K562 (cell line): ENCODE measurements around the gene IL23R. TPM values are rescaled to one million over a fixed set of nuclear protein-coding genes. Genes with fewer than 3 reads are reported as not detected.

Source experiments
- ATAC-seq: fragments of 200-7000 bp; cut with Tn5 transposase; 3 replicates; pipeline ENCODE4 v1.9.1; 2020; ENCODE audit warnings: moderate library complexity
- BruUV-seq: library from RNA; stranded (reverse); fragments of 400-500 nt; replicated peaks from 2 replicates; lab custom pipeline; 2021; lab: Mats Ljungman, UMichigan
- CTCF ChIA-PET: fragments of 300-600 bp; formaldehyde crosslinking; extraction: SDS; loops from one replicate; lab custom pipeline; 2021; ENCODE audit warnings: low intra/inter-chr PET ratio; lab: Yijun Ruan, JAX
- POLR2A ChIA-PET: fragments of 300-600, 350-650 bp; sonication (Branson Sonifier 250); formaldehyde crosslinking; extraction: SDS; loops from one replicate; lab custom pipeline; 2021; ENCODE audit warnings: antibody characterized with exemption, inconsistent platforms; lab: Yijun Ruan, JAX
- DNase-seq, 4 experiments: peaks; one replicate each; pipeline versions ENCODE4 v3.0.0 to v3.0.0-alpha.2; 2011 to 2018; ENCODE audit warnings: low spot score in 3 of 4, mixed read lengths in 3 of 4; ENCODE audit errors: extremely low read depth in 1 of 4
- FAIRE-seq: peaks from 2 replicates; lab custom pipeline; 2011; peaks lifted over from hg19 to GRCh38; lab: Jason Lieb, UNC
- H2AFZ ChIP-seq: 2 replicates; pipeline ENCODE4 v1.6.0; 2011; ENCODE audit warnings: low read depth, low read length, control low read depth, inconsistent platforms
- H3K27ac ChIP-seq: fragments of 200-600 bp; 3 replicates; pipeline ENCODE4 v1.8.0; 2011; ENCODE audit warnings: low read depth, mild to moderate bottlenecking, control low read depth, inconsistent platforms, low read length, moderate library complexity, mixed read lengths; ENCODE audit errors: extremely low read depth
- H3K27me3 ChIP-seq, 2 experiments: fragments of 300-600 bp in 1 of 2; 2 replicates in 1 of 2; 3 replicates in 1 of 2; pipeline versions ENCODE4 v1.6.0 to v1.8.0; 2011; ENCODE audit warnings: inconsistent platforms in 2 of 2, low read length in 2 of 2, mild to moderate bottlenecking in 1 of 2, mixed read lengths in 1 of 2, moderate library complexity in 1 of 2; ENCODE audit not compliant: control insufficient read depth in 2 of 2, insufficient read depth in 2 of 2
- H3K36me3 ChIP-seq: fragments of 300-600 bp; 3 replicates; pipeline ENCODE4 v1.8.0; 2011; ENCODE audit warnings: mild to moderate bottlenecking, low read length, inconsistent platforms; ENCODE audit not compliant: control insufficient read depth, insufficient read depth
- H3K4me1 ChIP-seq, 2 experiments: fragments of 200-600 bp in 1 of 2; replicated peaks in 1 of 2; 2 replicates in 1 of 2; 3 replicates in 1 of 2; pipeline versions ENCODE4 v1.5.1 to v1.8.0; 2011; ENCODE audit warnings: inconsistent platforms in 2 of 2, low read length in 2 of 2, mild to moderate bottlenecking in 1 of 2, mixed read lengths in 1 of 2, moderate library complexity in 1 of 2; ENCODE audit not compliant: control insufficient read depth in 2 of 2, insufficient read depth in 2 of 2
- H3K4me2 ChIP-seq: 2 replicates; pipeline ENCODE4 v1.6.1; 2011; ENCODE audit warnings: low read length, control low read depth, inconsistent platforms, mixed read lengths; ENCODE audit not compliant: insufficient read depth
- H3K4me3 ChIP-seq: fragments of 200-600 bp; sonication (generic), shearing (Covaris generic); 2 replicates; pipeline ENCODE4 v1.5.1; 2016; ENCODE audit warnings: control low read depth, inconsistent platforms
- H3K79me2 ChIP-seq: fragments of 200-600 bp; 3 replicates; pipeline ENCODE4 v1.8.0; 2011; ENCODE audit warnings: low read length, inconsistent platforms; ENCODE audit not compliant: control insufficient read depth, insufficient read depth
- H3K9ac ChIP-seq, 2 experiments: 2 replicates each; pipeline versions ENCODE4 v1.6.0 to v1.6.1; 2011; ENCODE audit warnings: low read depth in 2 of 2, low read length in 2 of 2, control low read depth in 1 of 2, inconsistent platforms in 1 of 2, mild to moderate bottlenecking in 1 of 2, mixed read lengths in 1 of 2; ENCODE audit not compliant: insufficient read depth in 1 of 2
- H3K9me1 ChIP-seq: one replicate; pipeline ENCODE4 v1.6.0; 2011; ENCODE audit warnings: inconsistent platforms, mild to moderate bottlenecking, low read length, moderate library complexity; ENCODE audit not compliant: control insufficient read depth, insufficient read depth
- H3K9me3 ChIP-seq: replicated peaks from 2 replicates; pipeline ENCODE4 v1.5.1; 2011; ENCODE audit warnings: low read depth, low read length, inconsistent platforms; ENCODE audit not compliant: control insufficient read depth, insufficient read depth
- H4K20me1 ChIP-seq: replicated peaks from 2 replicates; pipeline ENCODE4 v1.6.1; 2011; ENCODE audit warnings: low read length, inconsistent platforms, mixed read lengths; ENCODE audit not compliant: control insufficient read depth, insufficient read depth
- CREBBP ChIP-seq: IDR thresholded peaks from one replicate; pipeline ENCODE4 v1.6.1; 2012; ENCODE audit warnings: low read depth, mild to moderate bottlenecking, control low read depth, inconsistent platforms, low read length
- E2F6 ChIP-seq, 2 experiments: IDR thresholded peaks; 2 replicates each; pipeline ENCODE4 v1.6.1; 2011; ENCODE audit warnings: borderline replicate concordance in 1 of 2, control low read depth in 1 of 2, low read depth in 1 of 2, low read length in 1 of 2, mild to moderate bottlenecking in 1 of 2, mixed read lengths in 1 of 2, moderate library complexity in 1 of 2; ENCODE audit not compliant: insufficient read depth in 1 of 2, insufficient read length in 1 of 2, poor library complexity in 1 of 2, severe bottlenecking in 1 of 2; ENCODE audit errors: extremely low read depth in 1 of 2
- E2F8 ChIP-seq: fragments of 450-650 bp; IDR thresholded peaks from 2 replicates; pipeline ENCODE4 v1.7.1; 2018; ENCODE audit warnings: mild to moderate bottlenecking, low read depth; ENCODE audit not compliant: partially characterized antibody
- MAFF ChIP-seq: IDR thresholded peaks from 2 replicates; pipeline ENCODE4 v1.6.1; 2012; ENCODE audit warnings: low read length, improper control_type of control experiment
- MTA2 ChIP-seq: fragments of 450-650 bp; IDR thresholded peaks from 2 replicates; pipeline ENCODE4 v1.6.1; 2016; ENCODE audit warnings: low read depth
- SMARCC2 ChIP-seq: fragments of 450-650 bp; IDR thresholded peaks from 2 replicates; pipeline ENCODE4 v1.6.1; 2017; ENCODE audit warnings: antibody characterized with exemption, moderate library complexity, mild to moderate bottlenecking, low read depth
- TCFL5 ChIP-seq: fragments of 250-450 bp; sonication (Bioruptor Pico); conservative IDR thresholded peaks from 2 replicates; pipeline ENCODE4 v1.6.1; 2021; ENCODE audit warnings: mild to moderate bottlenecking, moderate library complexity, matching md5 sums
- U2AF2 ChIP-seq: fragments of 200-400 bp; formaldehyde crosslinking; optimal IDR thresholded peaks from 2 replicates; pipeline ENCODE3; 2017; ENCODE audit warnings: low read depth, mild to moderate bottlenecking, low read length
- USF2 ChIP-seq: sonication (generic); formaldehyde crosslinking; IDR thresholded peaks from 2 replicates; pipeline ENCODE4 v1.5.0; 2020; ENCODE audit warnings: missing genetic modification reagents
- ZNF280B ChIP-seq: fragments of 250-450 bp; sonication (Bioruptor Pico); IDR thresholded peaks from 2 replicates; pipeline ENCODE4 v1.5.1; 2021; ENCODE audit warnings: mild to moderate bottlenecking
- ZNF324 ChIP-seq: fragments of 250-450 bp; sonication (Bioruptor Pico); IDR thresholded peaks from 2 replicates; pipeline ENCODE4 v1.4.0; 2020; ENCODE audit warnings: mild to moderate bottlenecking
- ZNF436 ChIP-seq: fragments of 250-450, 450-650 bp; sonication (Bioruptor Pico); formaldehyde crosslinking; IDR thresholded peaks from 2 replicates; pipeline ENCODE4 v1.7.0; 2020; ENCODE audit warnings: mild to moderate bottlenecking
- WGBS: fragments of 100-300 bp; shearing (Covaris generic); methylation state at CpG from one replicate; pipeline ENCODE4 v1.1.6; 2016; ENCODE audit warnings: low coverage, mixed read lengths; ENCODE audit not compliant: insufficient coverage; ENCODE audit errors: missing lambda C conversion rate; 5-methylcytosine and 5-hydroxymethylcytosine counted together
- in situ Hi-C: fragments of 300-500 bp; cut with MboI; formaldehyde crosslinking; loops from 4 replicates; pipeline ENCODE4 v1.15.0; 2018; ENCODE audit warnings: inconsistent platforms, mixed read lengths
- intact Hi-C: fragments of 100-400 bp; cut with micrococcal nuclease; formaldehyde crosslinking; loops from 2 replicates; pipeline ENCODE4 v1.14.2; 2022
- polyA plus RNA-seq, 8 experiments: library from polyadenylated mRNA; depleted of rRNA in 4 of 8; stranded (reverse) in 5 of 8; unstranded in 3 of 8; fragments of >200 nt; fragmentation: Nextera tagmentation in 2 of 8; fragmentation: Illumina TruSeq in 1 of 8; extraction: Ambion mirVana in 2 of 8; extraction: Trizol in 1 of 8; gene quantifications; 2 replicates each; pipeline versions ENCODE4 v1.2.1 to v1.2.3, GENCODE V29; 2011 to 2014; ENCODE audit warnings: inconsistent platforms in 1 of 8, missing spikeins in 1 of 8
- total RNA-seq, 7 experiments: library from RNA; depleted of rRNA in 6 of 7; stranded (reverse); fragments of >200 nt in 6 of 7; fragmentation: Illumina TruSeq in 2 of 7; extraction: Trizol in 2 of 7; gene quantifications; 2 replicates each; pipeline versions ENCODE4 v1.2.1 to v1.2.3, GENCODE V29; 2011 to 2021; ENCODE audit warnings: low replicate concordance in 1 of 7
- TF ChIP-seq, protein P1 (sequence below): IDR thresholded peaks from 3 replicates; pipeline ENCODE4 v1.6.1; 2011; ENCODE audit warnings: borderline replicate concordance, mild to moderate bottlenecking, moderate library complexity; ENCODE audit not compliant: insufficient read length; ENCODE audit errors: extremely low read depth

Gene IL23R
- total and polyA plus RNA-seq, 9 of the 15 experiments (the other 6 are each of a cell fraction or from before 2014, with no cell fraction given), result 4.4 to 52.7 (median 22.8) TPM

DNA sequence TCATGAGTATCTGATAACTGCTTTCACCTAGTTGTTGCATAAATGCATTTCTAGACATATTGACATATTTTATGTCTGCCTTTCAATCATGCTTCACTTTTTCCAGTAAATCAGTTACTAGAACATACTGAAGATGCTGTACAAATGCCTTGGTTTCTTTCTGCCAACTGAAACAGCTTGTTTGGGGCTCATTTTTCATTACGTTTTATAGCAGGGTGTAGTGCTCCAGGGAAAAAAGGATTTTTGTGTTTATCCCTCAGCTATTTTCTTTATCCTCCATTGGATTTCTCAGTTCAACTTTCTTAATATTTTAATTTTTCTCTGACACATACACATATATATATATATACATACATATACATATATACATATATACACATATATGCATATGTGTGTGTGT lies 51.7 kb downstream of the IL23R start:
- Histone ChIP-seq H3K79me2 (peaks cover 53% of the 10 kb centered on the region), H3K4me1 (peaks cover 0 to 3% of the 10 kb centered on the region in 2 experiments; a peak in 1 of 5 replicates), H3K36me3 (peaks cover 69% of the 10 kb centered on the region), H3K27me3 (no peaks in the 10 kb centered on the region), H3K9ac (no peak overlapping the region), H3K4me3 (no peak overlapping the region), H3K4me2 (no peak overlapping the region), H2AFZ (no peak overlapping the region), H3K9me3 (no peaks in the 10 kb centered on the region), H3K9me1 (no peaks in the 10 kb centered on the region), H4K20me1 (peaks cover 9% of the 10 kb centered on the region), H3K27ac (no peak overlapping the region)
- in situ Hi-C loops, result no loop called here
- ATAC-seq (no peak), FAIRE-seq (no peak), DNase-seq (no peak)
- CTCF ChIA-PET, result no interaction called here
- POLR2A ChIA-PET, result interaction anchor here (0.9 kb wide), 1 partner anchor 10 kb away, joined by 3 read pairs; no protein-coding TSS in a partner anchor
- no TSS peak for BruUV-seq
- TF ChIP-seq, protein P1, sequence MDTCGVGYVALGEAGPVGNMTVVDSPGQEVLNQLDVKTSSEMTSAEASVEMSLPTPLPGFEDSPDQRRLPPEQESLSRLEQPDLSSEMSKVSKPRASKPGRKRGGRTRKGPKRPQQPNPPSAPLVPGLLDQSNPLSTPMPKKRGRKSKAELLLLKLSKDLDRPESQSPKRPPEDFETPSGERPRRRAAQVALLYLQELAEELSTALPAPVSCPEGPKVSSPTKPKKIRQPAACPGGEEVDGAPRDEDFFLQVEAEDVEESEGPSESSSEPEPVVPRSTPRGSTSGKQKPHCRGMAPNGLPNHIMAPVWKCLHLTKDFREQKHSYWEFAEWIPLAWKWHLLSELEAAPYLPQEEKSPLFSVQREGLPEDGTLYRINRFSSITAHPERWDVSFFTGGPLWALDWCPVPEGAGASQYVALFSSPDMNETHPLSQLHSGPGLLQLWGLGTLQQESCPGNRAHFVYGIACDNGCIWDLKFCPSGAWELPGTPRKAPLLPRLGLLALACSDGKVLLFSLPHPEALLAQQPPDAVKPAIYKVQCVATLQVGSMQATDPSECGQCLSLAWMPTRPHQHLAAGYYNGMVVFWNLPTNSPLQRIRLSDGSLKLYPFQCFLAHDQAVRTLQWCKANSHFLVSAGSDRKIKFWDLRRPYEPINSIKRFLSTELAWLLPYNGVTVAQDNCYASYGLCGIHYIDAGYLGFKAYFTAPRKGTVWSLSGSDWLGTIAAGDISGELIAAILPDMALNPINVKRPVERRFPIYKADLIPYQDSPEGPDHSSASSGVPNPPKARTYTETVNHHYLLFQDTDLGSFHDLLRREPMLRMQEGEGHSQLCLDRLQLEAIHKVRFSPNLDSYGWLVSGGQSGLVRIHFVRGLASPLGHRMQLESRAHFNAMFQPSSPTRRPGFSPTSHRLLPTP, result no peak
- no peak for TF ChIP-seq CREBBP
- TF ChIP-seq E2F8, result no peak
- TF ChIP-seq USF2 (CRISPR knock-in tag), result no peak
- no peak for TF ChIP-seq SMARCC2
- TF ChIP-seq MAFF, result no peak
- no peak for TF ChIP-seq TCFL5 (CRISPR knock-in tag)
- TF ChIP-seq MTA2, result no peak
- TF ChIP-seq ZNF324 (CRISPR knock-in tag), result no peak
- TF ChIP-seq U2AF2, result no peak
- TF ChIP-seq E2F6 (IDR thresholded peaks at IDR 0.05; ENCODE audit: borderline replicate concordance in 1 of 2, extremely low read depth in 1 of 2, insufficient read depth in 1 of 2, insufficient read length in 1 of 2, low read depth in 1 of 2, low read length in 1 of 2, poor library complexity in 1 of 2, severe bottlenecking in 1 of 2), result no peak
- TF ChIP-seq ZNF280B (CRISPR knock-in tag), result no peak
- no peak for TF ChIP-seq ZNF436 (CRISPR knock-in tag)
- intact Hi-C loops, result no loop called here
- WGBS, result 93% methylated on average over 1 of the region's 1 CpG
